GM21717 (cell line): ENCODE results near the gene KIAA1210.

Experiments used
- ATAC-seq: cut with Tn5 transposase; IDR thresholded peaks from one replicate; pipeline ENCODE4 v1.9.1; 2021; ENCODE audit warnings: mild to moderate bottlenecking, moderate library complexity; ENCODE audit not compliant: unreplicated experiment

Gene KIAA1210

GRCh38 chrX:119127650-119128049 is at the start of gene KIAA1210:
Gene KIAA1210 (minus strand): TSS chrX:119127812. CDS start chrX:119123642, 4,170 bp downstream.
- no peak for ATAC-seq

- ATAC-seq: no peak
Observed at GRCh38 chrX:119177278-119177677, 49.7 kb upstream of the KIAA1210 start.

DNA sequence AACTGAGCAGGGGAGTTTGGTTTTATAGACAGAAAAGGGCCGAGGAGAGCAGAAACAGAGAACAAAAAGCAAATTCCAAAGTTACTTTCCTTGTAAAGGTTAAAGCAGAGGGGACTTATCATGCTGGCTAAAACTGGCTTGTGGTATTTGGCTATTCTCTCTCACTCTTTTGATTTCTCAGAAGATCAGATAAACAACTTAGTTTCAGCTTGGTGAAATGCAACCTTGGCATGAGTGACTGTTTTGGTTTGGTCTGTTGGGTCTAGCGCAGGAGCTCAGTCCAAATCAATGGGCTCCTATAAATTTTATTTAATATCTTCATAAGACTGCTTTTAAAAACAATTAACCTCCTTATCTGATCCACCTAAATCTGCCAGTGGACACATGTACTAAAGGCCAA is 47.3 kb upstream of the KIAA1210 start:
- no peak for ATAC-seq

DNA sequence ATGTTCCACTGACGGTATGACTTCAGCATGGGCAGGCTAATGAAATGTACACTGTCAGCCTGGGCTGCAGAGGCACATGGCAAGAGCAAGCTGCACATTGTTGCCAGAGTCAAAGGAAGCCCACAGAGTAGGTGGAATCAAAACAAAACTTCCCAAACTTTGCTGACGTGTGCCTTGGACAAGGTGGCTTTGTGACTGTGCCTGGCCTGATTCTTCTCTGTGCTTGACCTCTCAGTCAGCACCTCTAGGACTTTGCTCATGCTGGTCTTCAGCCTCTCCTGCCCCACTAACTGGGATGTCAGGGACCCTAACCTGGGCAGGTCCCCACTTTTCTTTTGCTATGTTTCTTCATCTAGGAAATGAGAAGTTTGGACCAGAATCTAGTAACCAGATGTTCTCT is 40.5 kb upstream of the KIAA1210 start:
- ATAC-seq: no peak

- ATAC-seq: no peak
Observed at GRCh38 chrX:119158226-119158625, 30.6 kb upstream of the KIAA1210 start.

DNA sequence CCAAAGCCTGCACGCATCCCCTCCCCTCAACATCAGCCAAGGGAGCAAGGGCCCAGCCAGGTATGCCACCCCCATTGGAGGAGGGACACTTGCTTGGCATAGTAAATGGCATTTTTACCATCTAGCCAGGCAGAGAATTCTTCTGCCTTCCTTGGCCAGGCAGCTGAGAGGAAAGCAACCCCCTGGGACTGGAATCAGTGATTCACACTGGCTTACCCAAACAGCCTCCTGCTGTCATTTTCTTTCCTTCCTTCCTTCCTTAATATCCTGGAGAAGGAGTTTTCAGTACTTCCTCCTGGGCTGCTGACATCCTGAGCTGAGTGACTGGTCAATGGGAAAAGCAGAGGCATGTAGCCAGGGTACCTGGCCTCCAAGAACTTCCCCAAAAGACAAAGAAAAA is 28.6 kb upstream of the KIAA1210 start:
- no peak for ATAC-seq

- no peak for ATAC-seq
Observed at GRCh38 chrX:119155416-119156035, 27.9 kb upstream of the KIAA1210 start.

- ATAC-seq: no peak
Observed at GRCh38 chrX:119151051-119151380, 23.4 kb upstream of the KIAA1210 start.

DNA sequence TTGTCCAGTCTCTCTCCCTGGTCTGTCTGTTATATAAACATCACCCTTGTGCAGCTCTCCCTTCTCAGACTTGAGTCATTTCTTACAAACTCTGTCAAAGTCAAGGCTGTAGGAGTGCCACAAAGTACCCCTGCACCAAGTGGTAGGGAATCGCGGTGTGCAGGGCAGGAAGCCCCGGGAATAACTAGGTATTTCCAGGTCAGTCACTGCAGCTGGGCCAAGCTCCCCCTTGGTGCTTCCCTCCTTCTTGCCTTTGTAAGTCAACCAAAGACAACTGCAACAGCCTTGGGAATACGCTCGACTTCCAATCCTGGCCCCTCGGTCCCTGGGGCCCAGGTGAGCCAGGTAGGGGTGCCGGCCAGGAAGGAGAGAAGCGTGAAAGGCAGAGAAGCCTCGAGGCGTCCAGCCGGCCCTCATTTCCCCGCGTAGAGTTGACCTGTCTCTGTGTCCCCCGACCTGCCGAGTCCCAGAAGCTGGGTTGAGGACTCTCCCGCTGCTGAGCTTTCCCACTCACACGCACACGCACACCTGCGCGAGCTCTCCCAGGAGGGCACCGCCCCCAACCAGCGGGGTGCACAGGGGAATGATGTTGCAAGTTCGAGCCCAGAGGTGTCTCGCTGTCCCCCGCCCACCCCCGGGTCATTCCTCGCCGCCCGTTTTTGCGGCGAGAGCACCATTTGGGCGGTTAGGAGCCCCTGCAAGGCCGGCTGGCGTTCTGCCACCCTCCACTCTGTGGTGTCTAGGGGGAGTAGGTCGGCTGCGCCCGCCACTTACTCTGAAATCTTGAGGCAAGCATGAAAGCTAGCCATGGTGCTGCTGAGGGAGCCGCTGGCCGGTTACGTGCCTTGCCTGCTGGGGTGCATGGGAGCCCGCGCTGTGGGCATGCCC is 22.8 kb upstream of the KIAA1210 start:
- no peak for ATAC-seq

- no peak for ATAC-seq
Observed at GRCh38 chrX:119147486-119147885, 19.9 kb upstream of the KIAA1210 start.

GRCh38 chrX:119145241-119145653 is 17.6 kb upstream of the KIAA1210 start:
- ATAC-seq: no peak

DNA sequence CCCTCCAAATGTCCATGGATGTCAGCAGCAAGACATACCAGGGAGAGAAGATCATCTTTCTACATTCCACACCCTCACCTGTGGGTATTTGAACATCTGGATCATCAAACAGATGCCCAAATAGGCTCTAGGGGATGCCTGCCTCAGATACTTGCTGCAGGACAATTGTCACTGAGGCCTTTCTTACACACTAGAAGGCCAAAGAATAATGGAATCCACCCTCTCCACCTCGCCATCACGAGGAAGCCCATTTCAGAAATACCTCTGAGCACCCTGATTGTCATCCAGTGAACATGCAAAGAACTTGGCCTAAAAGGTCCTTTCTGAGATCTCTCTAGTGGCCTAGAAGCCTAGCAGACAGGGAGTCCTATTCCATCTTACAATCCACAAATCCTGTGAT is 6.9 kb upstream of the KIAA1210 start:
- no peak for ATAC-seq

DNA sequence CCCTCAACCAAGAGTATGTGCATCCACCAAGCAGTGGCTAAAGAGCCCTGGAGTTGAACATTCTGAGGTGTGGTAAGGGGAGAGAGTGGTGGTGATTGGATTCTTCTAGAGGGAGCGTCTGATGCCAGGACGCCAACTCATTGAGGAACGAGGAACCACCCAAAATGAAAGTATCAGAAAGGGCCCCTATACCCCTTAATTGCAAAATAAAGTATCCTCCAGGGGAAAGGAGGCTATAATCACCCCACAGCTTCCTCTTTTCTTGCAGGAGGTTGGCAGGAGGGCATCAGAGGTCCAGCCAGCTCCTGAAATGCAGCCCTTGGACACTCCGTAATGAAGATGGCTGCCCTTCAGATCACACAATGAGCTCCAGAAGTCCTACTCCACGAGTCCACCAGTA is 5.3 kb upstream of the KIAA1210 start:
- ATAC-seq: no peak

DNA sequence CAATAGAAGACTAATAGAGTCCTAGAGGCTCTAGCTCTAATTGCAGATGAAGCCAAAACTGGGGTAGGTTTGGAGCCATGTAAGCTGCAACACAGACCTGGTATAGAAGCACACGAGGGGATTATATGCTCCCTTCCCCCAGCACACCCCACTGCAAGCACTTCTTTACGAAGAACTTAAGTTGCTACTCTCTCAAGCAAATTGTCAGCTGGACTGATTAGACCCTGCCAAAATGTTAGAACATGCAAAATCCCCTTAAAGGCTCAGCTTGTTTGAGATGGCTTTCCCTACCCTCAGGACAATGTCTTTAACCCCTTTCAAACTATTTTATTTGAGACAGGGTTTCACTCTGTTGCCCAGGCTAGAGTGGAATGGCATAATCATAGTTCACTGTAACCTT is 4.7 kb upstream of the KIAA1210 start:
- no peak for ATAC-seq

- no peak for ATAC-seq
Observed at GRCh38 chrX:119130911-119131310, 3.3 kb upstream of the KIAA1210 start.

DNA sequence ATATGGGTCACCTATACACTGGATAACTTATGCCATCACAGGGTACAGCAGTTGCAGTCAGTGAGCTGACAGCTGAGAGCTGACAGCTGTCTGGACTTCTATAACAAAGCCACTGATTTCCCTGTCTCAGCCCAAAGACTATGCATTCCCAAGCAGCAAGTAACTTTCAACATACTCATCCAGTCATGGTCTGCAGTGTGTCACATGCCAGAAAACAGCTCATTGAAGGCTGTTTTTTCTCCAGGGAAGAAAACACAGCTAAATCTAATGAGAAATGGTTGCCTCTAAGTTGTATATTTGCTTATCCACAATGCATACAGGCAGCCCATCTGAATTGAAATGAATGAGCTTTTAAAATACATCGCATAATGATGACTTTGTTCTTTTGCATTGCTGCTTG is 6.3 kb downstream of the KIAA1210 start:
- no peak for ATAC-seq

DNA sequence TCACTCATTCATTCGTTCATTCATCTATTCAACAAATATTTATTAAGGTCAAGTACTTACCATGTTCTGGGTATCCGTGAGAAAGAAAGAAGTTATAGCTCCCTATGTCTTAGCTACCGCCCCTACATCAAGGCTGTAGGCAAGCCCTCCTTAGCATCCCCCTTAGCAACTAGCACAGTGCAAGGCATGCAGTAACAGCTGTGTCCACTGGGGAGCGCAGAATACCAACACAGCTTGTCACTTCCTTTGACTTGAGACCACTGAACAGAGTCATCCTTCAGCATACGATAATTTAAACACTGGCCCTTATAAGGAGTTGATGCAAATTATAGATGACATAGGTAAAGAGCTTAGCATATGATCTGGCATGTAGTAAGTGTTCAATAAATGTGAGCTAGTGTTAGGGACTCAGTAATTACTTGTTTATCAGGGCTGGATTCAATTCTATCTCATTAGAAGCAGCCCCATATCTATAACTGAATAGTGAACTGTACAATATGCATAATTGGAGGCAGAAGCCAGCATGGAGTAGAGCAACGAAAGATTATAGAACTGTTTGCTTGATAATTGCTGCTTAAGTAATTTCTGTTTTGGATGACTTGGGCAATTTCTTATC is 8.7 kb downstream of the KIAA1210 start:
- ATAC-seq: peak; percentile 83

- no peak for ATAC-seq
Observed at GRCh38 chrX:119107206-119107605, 20.4 kb downstream of the KIAA1210 start.

DNA sequence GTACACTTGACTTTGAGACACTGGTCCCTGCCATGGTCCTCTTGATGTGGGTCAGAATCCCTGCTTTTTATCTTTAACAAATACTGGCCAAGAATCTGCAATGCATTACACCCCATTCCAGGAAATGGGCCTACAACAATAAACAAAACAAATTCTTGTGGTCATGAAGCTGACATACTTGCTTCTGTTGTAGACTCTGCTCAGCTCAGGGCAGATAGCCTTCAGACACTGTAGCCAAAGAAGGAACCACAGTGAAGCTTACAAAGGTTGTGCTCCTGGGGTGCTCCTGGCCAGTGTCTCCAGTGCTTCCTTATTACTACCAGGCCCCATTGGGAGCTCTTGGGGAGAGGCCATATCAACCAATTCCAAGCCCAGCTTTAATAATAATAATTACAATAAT is 21.8 kb downstream of the KIAA1210 start:
- ATAC-seq: no peak

DNA sequence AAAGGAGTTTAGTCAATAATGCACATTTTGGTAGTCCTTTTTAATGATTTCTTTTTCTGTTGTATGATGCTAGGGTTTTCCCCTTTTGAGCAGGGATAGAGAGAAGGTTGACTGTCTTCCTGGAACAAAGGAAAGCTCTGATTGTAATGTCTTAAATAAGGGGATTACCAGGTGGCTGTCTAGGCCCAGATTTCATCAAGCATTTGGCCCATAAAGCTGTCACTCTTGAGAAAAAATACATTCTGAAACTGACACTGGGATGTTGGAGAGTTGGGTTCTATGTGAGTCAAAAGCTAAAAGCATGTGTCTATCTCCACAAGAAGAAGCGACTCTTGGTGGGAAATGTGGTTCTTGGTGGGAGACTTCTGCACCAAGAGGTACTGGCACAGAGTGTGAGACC is 26.4 kb downstream of the KIAA1210 start:
- ATAC-seq: no peak

DNA sequence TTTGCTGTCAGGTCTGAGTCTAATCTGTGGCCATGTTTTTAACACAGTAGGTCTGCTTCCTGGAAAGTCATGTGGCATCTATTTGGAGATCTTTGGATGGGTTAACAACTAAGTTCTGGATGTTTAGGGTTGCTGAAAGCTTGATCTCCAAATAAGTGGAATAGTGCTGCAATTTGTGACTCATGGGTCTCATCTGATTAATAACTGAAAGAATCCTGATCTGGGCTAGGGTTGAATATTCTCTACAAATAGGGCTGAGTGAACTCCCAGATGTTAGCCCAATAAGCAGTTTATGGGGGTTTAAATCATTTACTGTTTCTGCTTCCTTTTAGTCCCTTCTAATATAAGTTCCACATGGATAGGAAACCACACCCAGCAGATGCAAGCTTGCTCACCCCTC is 31.7 kb downstream of the KIAA1210 start:
- ATAC-seq: no peak

DNA sequence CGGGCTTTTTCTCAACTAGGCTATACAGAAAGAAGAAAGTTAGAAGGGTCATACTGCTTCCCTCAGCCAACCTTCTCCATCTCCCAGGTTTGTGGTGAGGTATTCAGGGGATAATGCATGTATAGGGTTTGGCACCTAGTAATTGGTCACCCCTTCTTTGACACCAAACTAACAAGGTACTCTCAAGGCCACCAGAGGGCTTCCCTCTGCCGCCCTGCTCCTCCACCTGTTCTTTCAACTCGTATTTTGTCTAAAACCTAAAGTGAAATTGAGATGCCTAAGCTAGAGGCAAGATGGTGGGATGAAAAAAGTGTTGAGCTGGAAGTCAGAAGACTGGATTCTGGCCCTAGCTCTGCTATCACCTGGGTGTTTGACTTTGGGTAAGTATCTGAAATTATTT is 32.8 kb downstream of the KIAA1210 start:
- ATAC-seq: no peak
